Measurements from ENCODE around the gene ARHGAP18. TPM values are rescaled to one million over a fixed set of nuclear protein-coding genes. Genes with fewer than 3 reads are reported as not detected.

Gene ARHGAP18
- polyA plus RNA-seq, 3 donors, result 7.6 to 13.8 (median 13.0) TPM

DNA sequence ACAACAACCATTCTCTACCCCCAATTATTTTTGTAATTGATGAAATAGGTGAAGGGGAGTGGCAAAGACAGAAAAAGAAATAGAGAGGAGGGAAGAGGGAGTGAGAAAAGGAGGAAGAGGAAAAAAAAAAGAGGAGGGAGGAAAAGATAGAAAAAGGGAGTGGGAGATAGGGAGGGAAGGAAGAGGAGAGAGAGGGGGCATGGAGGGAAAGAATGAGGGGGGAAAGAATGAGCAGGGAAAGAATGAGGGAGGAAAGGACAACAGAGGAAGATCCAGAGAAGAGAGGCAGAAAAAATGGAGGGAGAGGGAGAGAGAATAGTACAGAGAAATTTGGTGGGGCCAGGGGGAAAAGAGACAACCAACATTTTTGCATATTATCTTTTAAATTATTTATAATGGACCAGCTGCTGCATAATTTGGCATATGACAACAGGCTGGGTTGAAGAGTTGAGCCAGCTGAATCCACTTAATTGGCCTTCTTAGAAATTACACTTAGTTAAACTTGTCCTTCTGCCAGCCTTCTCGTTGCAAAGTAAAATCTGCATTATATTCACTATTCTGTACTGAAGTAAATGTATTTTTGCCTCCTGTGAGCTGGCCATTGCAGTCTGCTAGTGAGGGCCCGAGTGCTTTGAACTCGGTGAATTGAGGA is 101.0 kb downstream of the ARHGAP18 start:
- WGBS, 3 donors, result 67 to 71% (median 69%) methylated on average over 3 of the region's 3 CpGs
- H3K27ac ChIP-seq (ENCODE audit: low read depth, low read length), result no peak overlapping the region

DNA sequence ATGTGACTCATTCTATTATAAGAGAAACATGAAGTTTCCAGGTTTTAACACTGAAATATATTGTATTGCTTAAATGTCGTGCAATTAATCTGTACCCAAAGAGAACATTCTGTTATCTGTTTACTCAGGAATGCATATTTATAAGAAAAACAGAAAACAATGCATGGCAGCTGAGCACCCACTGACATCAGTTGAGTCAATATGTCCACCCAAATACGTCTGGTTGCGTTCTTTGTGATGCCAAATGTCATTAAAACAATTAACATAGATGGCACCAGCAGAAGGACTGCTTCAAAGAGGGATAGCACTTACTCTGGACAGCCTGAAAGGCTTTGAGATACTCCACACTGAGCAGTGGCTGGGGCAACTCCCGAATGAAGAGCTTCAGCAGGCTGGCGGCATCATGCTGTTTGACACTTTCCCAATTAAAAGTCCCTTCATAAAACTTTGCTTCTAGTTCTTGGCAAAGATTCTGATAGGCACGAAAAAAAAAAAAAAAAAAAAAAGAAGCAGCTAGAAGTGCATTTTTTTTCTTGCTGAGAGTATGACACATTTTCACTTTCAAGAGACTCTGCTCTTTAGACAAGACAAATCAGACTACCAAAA is 102.3 kb downstream of the ARHGAP18 start:
- H3K27ac ChIP-seq (ENCODE audit: low read depth, low read length), result no peak overlapping the region
- WGBS, 3 donors, result 68 to 70% (median 69%) methylated on average over 6 of the region's 6 CpGs

DNA sequence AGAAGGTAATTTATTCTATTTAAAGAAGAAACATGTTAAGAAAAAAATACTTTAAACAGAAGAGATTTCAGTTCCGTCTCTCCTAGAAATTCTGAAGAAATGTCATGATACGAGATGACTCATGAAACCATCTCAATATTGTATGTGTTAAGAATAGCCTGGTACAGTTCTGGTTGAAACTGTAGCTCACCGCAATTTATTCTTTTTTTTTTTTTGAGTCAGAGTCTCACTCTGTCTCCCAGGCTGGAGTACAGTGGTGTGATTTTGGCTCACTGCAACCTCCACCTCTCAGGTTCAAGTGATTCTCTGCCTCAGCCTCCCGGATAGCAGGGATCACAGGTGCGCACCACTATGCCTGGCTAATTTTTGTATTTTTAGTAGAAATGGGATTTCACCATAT is 103.3 kb downstream of the ARHGAP18 start:
- H3K27ac ChIP-seq (ENCODE audit: low read depth, low read length), result no peak overlapping the region

GRCh38 chr6:129605967-129606366 is 104.0 kb downstream of the ARHGAP18 start:
- no peak overlapping the region for H3K27ac ChIP-seq (ENCODE audit: low read depth, low read length)
- 81 to 87% (median 84%) methylated on average over 7 of the region's 7 CpGs for WGBS, 3 donors

More for the DNA sequence above, 103.3 kb downstream of the ARHGAP18 start:
- 88 to 96% (median 94%) methylated on average over 5 of the region's 5 CpGs for WGBS, 3 donors

GRCh38 chr6:129605095-129605494 is 104.9 kb downstream of the ARHGAP18 start:
- H3K27ac ChIP-seq (ENCODE audit: low read depth, low read length), result no peak overlapping the region
- 45 to 81% (median 63%) methylated on average over 1 of the region's 1 CpG for WGBS, 3 donors

DNA sequence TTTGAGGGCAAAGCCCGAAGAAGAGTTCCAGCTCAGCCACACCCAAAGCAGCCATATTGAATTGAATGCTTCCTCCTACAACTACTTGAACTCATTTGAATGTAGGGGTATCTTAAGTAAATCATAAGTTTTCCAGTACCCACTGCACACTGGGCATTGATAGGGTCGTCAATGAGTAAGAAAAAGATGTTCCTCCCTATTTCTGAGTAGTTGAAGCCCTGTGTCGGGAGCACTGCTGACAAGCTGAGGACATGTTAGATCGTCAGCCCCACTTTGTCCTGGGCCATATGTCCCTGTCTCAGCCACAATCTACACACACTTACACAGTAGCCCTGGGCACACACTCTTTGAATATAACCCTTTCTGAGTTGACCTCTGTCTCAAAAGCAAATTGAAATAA is 105.7 kb downstream of the ARHGAP18 start:
- WGBS, 3 donors, result 96 to 98% (median 96%) methylated on average over 4 of the region's 4 CpGs
- no peak overlapping the region for H3K27ac ChIP-seq (ENCODE audit: low read depth, low read length)

GRCh38 chr6:129603741-129604140 is 106.2 kb downstream of the ARHGAP18 start:
- 81 to 94% (median 84%) methylated on average over 2 of the region's 2 CpGs for WGBS, 3 donors
- H3K27ac ChIP-seq (ENCODE audit: low read depth, low read length), result no peak overlapping the region

- no peak overlapping the region for H3K27ac ChIP-seq (ENCODE audit: low read depth, low read length)
- 82 to 94% (median 93%) methylated on average over 3 of the region's 3 CpGs for WGBS, 3 donors
These were observed 108.7 kb downstream of the ARHGAP18 start for GRCh38 chr6:129601323-129601722.

GRCh38 chr6:129599467-129599866 is 110.5 kb downstream of the ARHGAP18 start:
- no peak overlapping the region for H3K27ac ChIP-seq (ENCODE audit: low read depth, low read length)
- WGBS, 3 donors, result 78 to 90% (median 89%) methylated on average over 5 of the region's 5 CpGs

GRCh38 chr6:129598244-129599187 is 111.5 kb downstream of the ARHGAP18 start:
- H3K27ac ChIP-seq (ENCODE audit: low read depth, low read length), result no peak overlapping the region
- 51 to 52% (median 52%) methylated on average over 6 of the region's 6 CpGs for WGBS, 3 donors

DNA sequence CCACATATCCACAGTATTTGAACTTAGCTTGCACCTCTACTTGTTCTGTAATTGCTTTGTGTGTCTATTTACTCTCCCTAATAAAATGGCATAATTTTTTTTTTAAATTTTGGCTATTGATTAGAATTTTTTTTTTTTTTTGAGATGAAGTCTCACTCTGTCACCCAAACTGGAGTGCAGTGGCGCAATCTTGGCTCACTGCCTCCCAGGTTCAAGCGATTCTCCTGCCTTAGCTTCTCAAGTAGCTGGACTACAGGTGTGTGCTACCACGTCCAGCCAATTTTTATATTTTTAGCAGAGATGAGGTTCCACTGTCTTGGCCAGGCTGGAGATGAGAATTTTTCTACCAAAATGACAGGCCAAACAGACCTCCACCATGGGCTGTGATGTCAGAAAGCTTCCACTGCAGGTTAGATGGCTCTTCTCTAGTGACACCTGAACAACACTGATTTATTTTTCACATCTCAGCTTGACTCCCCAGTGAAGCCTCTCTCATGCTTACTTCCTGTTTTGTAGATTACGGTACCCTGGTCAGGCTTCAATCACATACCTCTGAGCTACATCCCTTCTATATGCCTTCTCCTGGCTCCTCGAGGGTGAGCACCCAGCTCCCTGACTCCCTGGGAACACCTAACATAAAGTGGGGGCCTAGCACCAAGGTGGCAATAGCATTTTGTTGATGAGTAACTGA is 112.8 kb downstream of the ARHGAP18 start:
- H3K27ac ChIP-seq (ENCODE audit: low read depth, low read length), result no peak overlapping the region
- 82 to 88% (median 86%) methylated on average over 5 of the region's 5 CpGs for WGBS, 3 donors

DNA sequence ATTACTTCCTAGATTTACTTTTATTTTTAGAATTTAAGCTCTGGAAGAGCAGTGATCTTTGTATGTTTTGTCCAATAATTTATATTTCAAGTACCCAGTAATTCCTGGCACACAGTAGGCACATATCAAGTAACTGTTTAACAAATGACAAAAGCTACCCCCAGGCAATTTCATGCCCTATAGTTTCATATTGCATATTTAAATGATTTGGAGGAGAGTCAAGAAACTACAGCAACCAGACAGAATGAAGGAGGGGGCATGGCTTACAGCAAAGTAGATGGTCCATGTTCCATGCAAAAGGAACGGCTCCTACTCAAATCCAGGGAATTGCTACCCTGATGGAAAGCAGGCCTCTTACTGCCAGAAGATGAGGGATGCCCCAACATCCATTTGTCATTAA is 113.5 kb downstream of the ARHGAP18 start:
- WGBS, 3 donors, result 82 to 89% (median 89%) methylated on average over 1 of the region's 1 CpG
- no peak overlapping the region for H3K27ac ChIP-seq (ENCODE audit: low read depth, low read length)

- H3K27ac ChIP-seq (ENCODE audit: low read depth, low read length), result no peak overlapping the region
- WGBS, 3 donors, result 74 to 97% (median 96%) methylated on average over 3 of the region's 3 CpGs
These were observed 116.8 kb downstream of the ARHGAP18 start for GRCh38 chr6:129593233-129593564.

GRCh38 chr6:129592516-129593232 is 117.3 kb downstream of the ARHGAP18 start:
- WGBS, 3 donors, result 83 to 95% (median 92%) methylated on average over 6 of the region's 6 CpGs
- no peak overlapping the region for H3K27ac ChIP-seq (ENCODE audit: low read depth, low read length)

DNA sequence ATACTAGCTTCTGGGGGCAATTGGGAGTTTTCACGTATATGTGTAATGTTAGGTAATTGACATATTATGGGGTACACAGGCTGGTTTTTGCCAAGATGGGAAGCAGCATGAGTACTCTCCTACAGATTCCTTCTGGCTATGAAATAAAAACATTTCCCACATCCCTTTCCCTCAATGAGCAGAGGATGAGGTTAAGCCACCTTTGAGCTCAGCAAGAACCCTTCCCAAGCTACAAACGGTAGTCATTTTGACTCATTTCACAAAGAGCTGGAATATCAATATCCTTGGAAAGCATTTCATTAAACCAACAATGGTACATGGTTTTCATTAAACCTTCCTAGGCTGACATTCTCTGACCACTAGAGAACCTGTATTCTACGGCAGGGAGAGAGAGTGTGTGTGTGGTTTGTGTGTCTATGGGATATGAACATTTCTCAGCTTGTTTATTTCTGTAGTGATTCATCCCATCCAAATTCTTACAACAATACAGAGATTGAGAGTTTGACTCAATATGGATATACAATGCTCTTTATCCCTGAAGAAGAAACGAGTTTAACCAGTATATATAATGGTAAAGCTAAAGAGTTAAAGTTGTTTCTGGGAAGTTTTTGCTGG is 119.5 kb downstream of the ARHGAP18 start:
- no peak overlapping the region for H3K27ac ChIP-seq (ENCODE audit: low read depth, low read length)
- WGBS, 3 donors, result 90 to 96% (median 93%) methylated on average over 4 of the region's 4 CpGs

DNA sequence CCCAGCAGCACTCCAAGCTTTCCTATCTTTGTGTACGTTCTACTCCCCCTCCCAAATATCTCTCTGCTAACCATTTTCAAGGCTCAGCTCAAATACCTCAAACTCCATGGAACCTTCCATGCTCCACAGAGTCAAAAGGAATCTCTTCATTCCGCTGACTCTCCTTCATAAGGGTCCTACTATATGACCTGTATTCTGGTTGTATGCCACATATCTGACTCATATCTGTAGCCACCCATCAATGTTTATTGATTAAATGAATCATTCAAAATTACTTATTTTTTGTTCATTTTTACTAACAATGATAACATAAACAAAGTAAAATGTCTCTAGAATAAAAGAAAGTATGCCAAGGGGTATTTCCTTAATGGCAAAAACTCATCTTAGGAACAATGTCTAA is 123.2 kb downstream of the ARHGAP18 start:
- H3K27ac ChIP-seq (ENCODE audit: low read depth, low read length), result no peak overlapping the region
- 83 to 94% (median 94%) methylated on average over 2 of the region's 2 CpGs for WGBS, 3 donors

- 73 to 82% (median 76%) methylated on average over 7 of the region's 7 CpGs for WGBS, 3 donors
- no peak overlapping the region for H3K27ac ChIP-seq (ENCODE audit: low read depth, low read length)
These were observed 126.1 kb downstream of the ARHGAP18 start for GRCh38 chr6:129583866-129584265.

GRCh38 chr6:129578315-129578714 is 131.7 kb downstream of the ARHGAP18 start:
- no peak overlapping the region for H3K27ac ChIP-seq (ENCODE audit: low read depth, low read length)
- 84 to 88% (median 87%) methylated on average over 1 of the region's 1 CpG for WGBS, 3 donors

Data from adipose tissue (tissue), 3 donors.